ENCODE results near the gene TRPM7. TPM values are rescaled to one million over a fixed set of nuclear protein-coding genes. Genes with fewer than 3 reads are reported as not detected.

Gene TRPM7
- polyA plus RNA-seq, 1 donor (not counting 4 experiments of a cell fraction or from before 2014, with no cell fraction given): 25.4 TPM

DNA sequence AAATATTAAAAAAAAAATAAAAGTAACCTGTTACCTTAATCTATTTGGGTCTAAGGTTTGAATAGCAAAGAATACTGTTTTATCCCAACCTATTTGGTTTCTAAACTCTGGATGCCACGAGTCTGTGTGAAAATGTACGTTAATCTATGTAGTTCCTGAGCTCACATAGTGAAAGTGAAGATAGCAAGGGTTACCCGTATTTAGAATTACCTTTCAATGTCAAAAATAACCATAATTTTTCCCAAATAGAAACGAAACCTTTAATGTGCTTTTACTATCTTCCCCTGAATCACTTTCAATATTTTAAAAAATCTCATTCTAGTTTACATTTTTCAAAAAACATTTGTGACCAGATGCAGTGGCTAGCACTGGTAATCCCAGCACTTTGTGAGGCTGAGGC lies 134.4 kb downstream of the TRPM7 start:
- no peaks in the 10 kb centered on the region for H3K9me1 ChIP-seq (ENCODE audit: control insufficient read depth, extremely low read depth, insufficient read depth, low read length)
- no peaks in the 10 kb centered on the region for H3K79me2 ChIP-seq (ENCODE audit: control insufficient read depth, insufficient read depth, low read length)
- DNase-seq (ENCODE audit: low read depth, low spot score): no peak
- TF ChIP-seq EZH2 (IDR thresholded peaks at IDR 0.05; ENCODE audit: low read length): no peak
- TF ChIP-seq, protein P1, sequence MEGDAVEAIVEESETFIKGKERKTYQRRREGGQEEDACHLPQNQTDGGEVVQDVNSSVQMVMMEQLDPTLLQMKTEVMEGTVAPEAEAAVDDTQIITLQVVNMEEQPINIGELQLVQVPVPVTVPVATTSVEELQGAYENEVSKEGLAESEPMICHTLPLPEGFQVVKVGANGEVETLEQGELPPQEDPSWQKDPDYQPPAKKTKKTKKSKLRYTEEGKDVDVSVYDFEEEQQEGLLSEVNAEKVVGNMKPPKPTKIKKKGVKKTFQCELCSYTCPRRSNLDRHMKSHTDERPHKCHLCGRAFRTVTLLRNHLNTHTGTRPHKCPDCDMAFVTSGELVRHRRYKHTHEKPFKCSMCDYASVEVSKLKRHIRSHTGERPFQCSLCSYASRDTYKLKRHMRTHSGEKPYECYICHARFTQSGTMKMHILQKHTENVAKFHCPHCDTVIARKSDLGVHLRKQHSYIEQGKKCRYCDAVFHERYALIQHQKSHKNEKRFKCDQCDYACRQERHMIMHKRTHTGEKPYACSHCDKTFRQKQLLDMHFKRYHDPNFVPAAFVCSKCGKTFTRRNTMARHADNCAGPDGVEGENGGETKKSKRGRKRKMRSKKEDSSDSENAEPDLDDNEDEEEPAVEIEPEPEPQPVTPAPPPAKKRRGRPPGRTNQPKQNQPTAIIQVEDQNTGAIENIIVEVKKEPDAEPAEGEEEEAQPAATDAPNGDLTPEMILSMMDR (optimal IDR thresholded peaks at IDR 0.05 in 1 of 3, IDR thresholded peaks at IDR 0.05 in 1 of 3, conservative IDR thresholded peaks at IDR 0.05 in 1 of 3; ENCODE audit: extremely low read depth in 1 of 3, insufficient read depth in 2 of 3, low read length in 3 of 3): no peak
- no peaks in the 10 kb centered on the region for H3K9me3 ChIP-seq (ENCODE audit: control insufficient read depth, low read depth, low read length)
- no peak overlapping the region for H3K27ac ChIP-seq (ENCODE audit: control insufficient read depth, insufficient read depth, low read length)
- no peaks in the 10 kb centered on the region for H4K20me1 ChIP-seq (ENCODE audit: control insufficient read depth, extremely low read depth, insufficient read depth, low read length)
- H2AFZ ChIP-seq (ENCODE audit: control insufficient read depth, low read length): no peak overlapping the region
- H3K4me2 ChIP-seq (ENCODE audit: control insufficient read depth, extremely low read depth, insufficient read depth, low read depth, low read length): no peak overlapping the region
- no peak overlapping the region for H3K9ac ChIP-seq (ENCODE audit: control insufficient read depth, extremely low read depth, insufficient read depth, low read length)
- no peak overlapping the region for H3K4me3 ChIP-seq (ENCODE audit: control insufficient read depth in 2 of 3, extremely low read depth in 1 of 3, insufficient read depth in 2 of 3, low read depth in 1 of 3, low read length in 3 of 3)
- FAIRE-seq: no peak
- no peaks in the 10 kb centered on the region for H3K36me3 ChIP-seq (ENCODE audit: control insufficient read depth in 2 of 2, extremely low read depth in 1 of 2, insufficient read depth in 2 of 2, low read length in 2 of 2)
- H3K27me3 ChIP-seq (ENCODE audit: control insufficient read depth, extremely low read depth, insufficient read depth, low read length): no peaks in the 10 kb centered on the region
- H3K4me1 ChIP-seq (ENCODE audit: control insufficient read depth, extremely low read depth, insufficient read depth, low read length): no peaks in the 10 kb centered on the region
- dilution Hi-C loops (cut with MboI; ENCODE audit: extremely low pct_ligation_motif_present, low sequenced_read_pairs): no loop called here

DNA sequence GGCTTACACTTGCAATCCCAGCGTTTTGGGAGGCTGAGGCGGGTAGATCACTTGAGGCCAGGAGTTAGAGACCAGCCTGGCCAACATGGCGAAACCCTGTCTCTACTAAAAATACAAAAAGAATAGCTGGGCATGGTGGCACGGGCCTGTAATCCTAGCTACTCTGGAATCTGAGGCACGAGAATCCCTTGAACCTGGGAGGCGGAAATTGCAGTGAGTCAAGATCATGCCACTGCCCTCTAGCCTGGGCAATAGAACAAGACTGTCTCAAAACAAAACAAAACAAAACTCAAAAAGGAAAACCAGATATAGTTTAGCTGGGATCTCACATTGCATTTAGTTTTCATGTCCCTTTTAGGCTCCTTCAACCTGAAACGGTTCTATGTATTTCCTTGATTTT lies 137.3 kb downstream of the TRPM7 start:
- dilution Hi-C loops (cut with MboI; ENCODE audit: extremely low pct_ligation_motif_present, low sequenced_read_pairs): no loop called here
- no peak overlapping the region for H2AFZ ChIP-seq (ENCODE audit: control insufficient read depth, low read length)
- FAIRE-seq (no peak), DNase-seq (ENCODE audit: low read depth, low spot score) (no peak)
- H3K36me3 ChIP-seq (ENCODE audit: control insufficient read depth in 2 of 2, extremely low read depth in 1 of 2, insufficient read depth in 2 of 2, low read length in 2 of 2): no peaks in the 10 kb centered on the region
- no peaks in the 10 kb centered on the region for H3K27me3 ChIP-seq (ENCODE audit: control insufficient read depth, extremely low read depth, insufficient read depth, low read length)
- H3K9me1 ChIP-seq (ENCODE audit: control insufficient read depth, extremely low read depth, insufficient read depth, low read length): no peaks in the 10 kb centered on the region
- no peaks in the 10 kb centered on the region for H4K20me1 ChIP-seq (ENCODE audit: control insufficient read depth, extremely low read depth, insufficient read depth, low read length)
- no peak overlapping the region for H3K27ac ChIP-seq (ENCODE audit: control insufficient read depth, insufficient read depth, low read length)
- no peaks in the 10 kb centered on the region for H3K79me2 ChIP-seq (ENCODE audit: control insufficient read depth, insufficient read depth, low read length)
- H3K4me3 ChIP-seq (ENCODE audit: control insufficient read depth in 2 of 3, extremely low read depth in 1 of 3, insufficient read depth in 2 of 3, low read depth in 1 of 3, low read length in 3 of 3): no peak overlapping the region
- H3K4me2 ChIP-seq (ENCODE audit: control insufficient read depth, extremely low read depth, insufficient read depth, low read depth, low read length): no peak overlapping the region
- H3K9ac ChIP-seq (ENCODE audit: control insufficient read depth, extremely low read depth, insufficient read depth, low read length): no peak overlapping the region
- no peak for TF ChIP-seq EZH2 (IDR thresholded peaks at IDR 0.05; ENCODE audit: low read length)
- TF ChIP-seq, protein P1 (optimal IDR thresholded peaks at IDR 0.05 in 1 of 3, IDR thresholded peaks at IDR 0.05 in 1 of 3, conservative IDR thresholded peaks at IDR 0.05 in 1 of 3; ENCODE audit: extremely low read depth in 1 of 3, insufficient read depth in 2 of 3, low read length in 3 of 3): no peak
- no peaks in the 10 kb centered on the region for H3K9me3 ChIP-seq (ENCODE audit: control insufficient read depth, low read depth, low read length)
- no peaks in the 10 kb centered on the region for H3K4me1 ChIP-seq (ENCODE audit: control insufficient read depth, extremely low read depth, insufficient read depth, low read length)

Measured in keratinocyte (primary cell).